Glutamatergic neuron (in vitro differentiated cells): Measurements from ENCODE around the gene TOM1L2. TPM values are rescaled to one million over a fixed set of nuclear protein-coding genes. Genes with fewer than 3 reads are reported as not detected.

Experiments
- DNase-seq: peaks from one replicate; pipeline ENCODE4 v3.0.0; 2022
- H3K27ac Mint-ChIP-seq: one replicate; pipeline ENCODE4 v1.8.0; 2020; ENCODE audit warnings: mild to moderate bottlenecking, mixed read lengths, inconsistent platforms; ENCODE audit not compliant: unreplicated experiment
- H3K27me3 Mint-ChIP-seq: one replicate; pipeline ENCODE4 v1.8.0; 2020; ENCODE audit warnings: mild to moderate bottlenecking, moderate library complexity, mixed read lengths, inconsistent platforms; ENCODE audit not compliant: unreplicated experiment
- H3K36me3 Mint-ChIP-seq: one replicate; pipeline ENCODE4 v1.8.0; 2020; ENCODE audit warnings: mild to moderate bottlenecking, mixed read lengths, inconsistent platforms; ENCODE audit not compliant: unreplicated experiment
- H3K4me1 Mint-ChIP-seq: one replicate; pipeline ENCODE4 v1.8.0; 2020; ENCODE audit warnings: mild to moderate bottlenecking, low read depth, mixed read lengths, inconsistent platforms; ENCODE audit not compliant: unreplicated experiment
- H3K4me3 Mint-ChIP-seq: one replicate; pipeline ENCODE4 v1.8.0; 2020; ENCODE audit warnings: mild to moderate bottlenecking, mixed read lengths, inconsistent platforms; ENCODE audit not compliant: unreplicated experiment
- H3K9me3 Mint-ChIP-seq: one replicate; pipeline ENCODE4 v1.8.0; 2020; ENCODE audit warnings: mild to moderate bottlenecking, moderate library complexity, mixed read lengths, inconsistent platforms; ENCODE audit not compliant: unreplicated experiment
- CTCF ChIP-seq: fragments of 200-600 bp; sonication (generic); IDR thresholded peaks from one replicate; pipeline ENCODE4 v1.5.0; 2021; ENCODE audit not compliant: partially characterized antibody, unreplicated experiment
- long read RNA-seq: library from polyadenylated mRNA; unstranded; transcript quantifications from one replicate; pipeline ENCODE4 v2.0.0, GENCODE V29; 2020; ENCODE audit not compliant: unreplicated experiment
- total RNA-seq: library from RNA; stranded (reverse); fragmentation: NEBNext Ultra II Directional; extraction: Animal tissue kit (Norgen Biotek cat#: 25700); gene quantifications from one replicate; pipeline ENCODE4 v1.2.1, GENCODE V29; 2021; ENCODE audit not compliant: unreplicated experiment

Gene TOM1L2
- total RNA-seq, result 62.8 TPM
- long read RNA-seq, full-length matches to known transcripts, result 6 of 12 reads
- long read RNA-seq, partial matches to known transcripts, result 1 of 12 reads
- long read RNA-seq, other reads (novel, unspliced or antisense), result 5 of 12 reads

- peak; percentile 100 for DNase-seq
- Mint-ChIP-seq H3K27ac (no peak within 1 kb of the TSS), H3K36me3 (no peaks in the 10 kb centered on the region), H3K9me3 (no peaks in the 10 kb centered on the region), H3K4me3 (peak within 1 kb of the TSS; percentile 92), H3K4me1 (peaks cover 6% of the 10 kb centered on the region), H3K27me3 (peaks cover 11% of the 10 kb centered on the region)
- TF ChIP-seq CTCF, result peak; percentile 22
Measured at GRCh38 chr17:17972126-17972951, at the start of gene TOM1L2, which contains the start of gene DRC3. Gene TOM1L2 (minus strand): TSS chr17:17972400. CDS start chr17:17972313, 87 bp downstream. Gene DRC3 (plus strand): TSS chr17:17972862. CDS start chr17:17977599, 4,737 bp downstream.

- Mint-ChIP-seq H3K27me3 (peaks cover 4% of the 10 kb centered on the region), H3K9me3 (peaks cover 2% of the 10 kb centered on the region), H3K36me3 (no peaks in the 10 kb centered on the region), H3K27ac (no peak overlapping the region), H3K4me1 (peaks cover 24% of the 10 kb centered on the region), H3K4me3 (no peak overlapping the region)
- DNase-seq, result no peak
- TF ChIP-seq CTCF, result no peak
Measured at GRCh38 chr17:18021372-18021771, 49.2 kb upstream of the TOM1L2 start.

- H3K27ac Mint-ChIP-seq, result no peak overlapping the region
- no peaks in the 10 kb centered on the region for H3K36me3 Mint-ChIP-seq
- peaks cover 28% of the 10 kb centered on the region for H3K4me1 Mint-ChIP-seq
- DNase-seq, result no peak
- TF ChIP-seq CTCF, result no peak
- no peak overlapping the region for H3K4me3 Mint-ChIP-seq
- H3K27me3 Mint-ChIP-seq, result peaks cover 7% of the 10 kb centered on the region
- peaks cover 5% of the 10 kb centered on the region for H3K9me3 Mint-ChIP-seq
Measured at GRCh38 chr17:18020971-18021370, 48.8 kb upstream of the TOM1L2 start.

GRCh38 chr17:18019838-18020154 lies 47.6 kb upstream of the TOM1L2 start:
- no peak for TF ChIP-seq CTCF
- H3K27ac Mint-ChIP-seq, result no peak overlapping the region
- H3K4me1 Mint-ChIP-seq, result peaks cover 34% of the 10 kb centered on the region
- H3K4me3 Mint-ChIP-seq, result no peak overlapping the region
- H3K9me3 Mint-ChIP-seq, result peaks cover 5% of the 10 kb centered on the region
- peaks cover 10% of the 10 kb centered on the region for H3K27me3 Mint-ChIP-seq
- no peak for DNase-seq
- H3K36me3 Mint-ChIP-seq, result no peaks in the 10 kb centered on the region

- Mint-ChIP-seq H3K4me1 (peaks cover 27% of the 10 kb centered on the region), H3K9me3 (peaks cover 5% of the 10 kb centered on the region), H3K27ac (no peak overlapping the region), H3K4me3 (no peak overlapping the region), H3K27me3 (peaks cover 10% of the 10 kb centered on the region), H3K36me3 (peaks cover under 1% of the 10 kb centered on the region)
- no peak for DNase-seq
- no peak for TF ChIP-seq CTCF
Measured at GRCh38 chr17:18018411-18018921, 46.3 kb upstream of the TOM1L2 start.
